PC-9 (cell line): ENCODE measurements around the gene ST8SIA6.

Experiments
- CTCF ChIP-seq: fragments of 200-600 bp; sonication (generic); conservative IDR thresholded peaks from 2 replicates; pipeline ENCODE4 v1.6.1; 2017; ENCODE audit warnings: mixed run types, antibody characterized with exemption, mild to moderate bottlenecking, moderate library complexity
- EZH2 ChIP-seq: fragments of 200-600 bp; sonication (generic); IDR thresholded peaks from 2 replicates; pipeline ENCODE4 v1.8.0; 2017; ENCODE audit warnings: antibody characterized with exemption, low read depth

DNA sequence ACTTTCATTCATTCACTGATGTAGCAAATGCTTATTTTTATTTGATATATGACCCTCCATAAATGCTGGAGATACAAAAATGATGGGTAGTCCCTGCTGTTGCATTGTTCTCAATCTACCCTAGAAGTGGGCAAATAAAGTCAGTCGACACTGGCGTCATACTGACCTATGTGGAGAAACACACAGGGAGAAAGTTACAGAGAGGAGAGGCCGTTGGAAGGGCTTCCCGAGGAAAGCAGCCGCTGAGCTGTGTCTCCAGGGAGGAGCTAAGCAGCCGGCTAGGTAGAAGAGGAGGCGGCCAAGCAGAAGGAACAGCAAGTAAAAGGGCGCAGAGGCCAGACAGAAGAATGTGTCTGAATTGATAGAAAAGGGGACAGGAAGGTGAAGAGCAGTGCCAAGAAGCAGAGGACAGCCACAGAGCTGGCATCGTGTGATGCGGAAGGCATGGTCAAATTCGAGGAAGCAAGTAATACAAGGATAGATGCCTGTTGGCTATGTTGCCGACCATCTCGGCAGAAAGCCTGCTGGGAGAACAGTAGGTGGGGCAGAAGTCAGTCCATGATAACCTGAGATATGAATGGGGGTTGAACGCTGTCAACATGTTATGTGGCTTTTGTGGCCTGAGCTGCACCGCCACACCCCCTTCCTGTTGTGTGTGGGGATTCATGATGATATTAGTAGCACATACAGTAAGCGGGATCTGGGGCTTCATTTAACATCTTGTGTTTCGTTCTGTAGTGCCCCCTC, 25.9 kb downstream of the ST8SIA6 start:
- no peak for TF ChIP-seq CTCF
- TF ChIP-seq EZH2 = no peak
